ENCODE results near the gene NOS3.

- TF ChIP-seq POLR2A (IDR thresholded peaks at IDR 0.05), result peak in 1 of 3 donors; percentile 29
- TF ChIP-seq, protein P1, sequence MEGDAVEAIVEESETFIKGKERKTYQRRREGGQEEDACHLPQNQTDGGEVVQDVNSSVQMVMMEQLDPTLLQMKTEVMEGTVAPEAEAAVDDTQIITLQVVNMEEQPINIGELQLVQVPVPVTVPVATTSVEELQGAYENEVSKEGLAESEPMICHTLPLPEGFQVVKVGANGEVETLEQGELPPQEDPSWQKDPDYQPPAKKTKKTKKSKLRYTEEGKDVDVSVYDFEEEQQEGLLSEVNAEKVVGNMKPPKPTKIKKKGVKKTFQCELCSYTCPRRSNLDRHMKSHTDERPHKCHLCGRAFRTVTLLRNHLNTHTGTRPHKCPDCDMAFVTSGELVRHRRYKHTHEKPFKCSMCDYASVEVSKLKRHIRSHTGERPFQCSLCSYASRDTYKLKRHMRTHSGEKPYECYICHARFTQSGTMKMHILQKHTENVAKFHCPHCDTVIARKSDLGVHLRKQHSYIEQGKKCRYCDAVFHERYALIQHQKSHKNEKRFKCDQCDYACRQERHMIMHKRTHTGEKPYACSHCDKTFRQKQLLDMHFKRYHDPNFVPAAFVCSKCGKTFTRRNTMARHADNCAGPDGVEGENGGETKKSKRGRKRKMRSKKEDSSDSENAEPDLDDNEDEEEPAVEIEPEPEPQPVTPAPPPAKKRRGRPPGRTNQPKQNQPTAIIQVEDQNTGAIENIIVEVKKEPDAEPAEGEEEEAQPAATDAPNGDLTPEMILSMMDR (IDR thresholded peaks at IDR 0.05 in 8 of 11, conservative IDR thresholded peaks at IDR 0.05 in 3 of 11), result peak in 3 of 11 experiments; percentile 7 to 42 (median 27)
- TF ChIP-seq POLR2AphosphoS5 (IDR thresholded peaks at IDR 0.05), result peak; percentile 93 to 94 (median 93)
Measured at GRCh38 chr7:151057989-151058780, 67.4 kb downstream of the NOS3 start.

All from spleen (tissue), 7 donors.